CD4-positive, alpha-beta memory T cell (primary cell): ENCODE measurements around the gene MUC5B. TPM values are rescaled to one million over a fixed set of nuclear protein-coding genes. Genes with fewer than 3 reads are reported as not detected.
"Not testable (repeated sequence)": the region's sequence is repeated elsewhere in the genome, so short reads cannot be mapped to it uniquely, and the experiment has no call there.

Experiments
- CTCF ChIA-PET: fragments of 350-600 bp; sonication (Branson Sonifier 250); formaldehyde crosslinking; loops from one replicate; lab custom pipeline; 2021; ENCODE audit warnings: inconsistent platforms; ENCODE audit not compliant: partially characterized antibody; lab: Charles Lee
- POLR2A ChIA-PET: fragments of 350-600 bp; sonication (Branson Sonifier 250); formaldehyde crosslinking; loops from one replicate; lab custom pipeline; 2021; ENCODE audit not compliant: partially characterized antibody; lab: Charles Lee
- DNase-seq, 5 donors: peaks; one replicate each; pipeline versions ENCODE4 v3.0.0 to v3.0.0-alpha.2; 2020 to 2022; ENCODE audit warnings: mixed read lengths in 1 of 5
- H3K27ac ChIP-seq: one replicate; pipeline ENCODE4 v1.7.0; 2013; ENCODE audit warnings: low read depth, low read length
- H3K27me3 ChIP-seq: 2 replicates; pipeline ENCODE4 v1.7.0; 2013; ENCODE audit warnings: mild to moderate bottlenecking, low read length, moderate library complexity; ENCODE audit not compliant: insufficient read depth
- H3K36me3 ChIP-seq: 2 replicates; pipeline ENCODE4 v1.7.0; 2013; ENCODE audit warnings: mild to moderate bottlenecking, low read length, moderate library complexity; ENCODE audit not compliant: insufficient read depth
- H3K4me1 ChIP-seq: 2 replicates; pipeline ENCODE4 v1.7.0; 2013; ENCODE audit warnings: mild to moderate bottlenecking, low read length, moderate library complexity; ENCODE audit not compliant: insufficient read depth
- H3K4me3 ChIP-seq, 2 donors: one replicate each; pipeline ENCODE4 v1.7.0; 2013; ENCODE audit warnings: low read length in 2 of 2, mild to moderate bottlenecking in 1 of 2
- H3K9me3 ChIP-seq, 2 donors: one replicate each; pipeline ENCODE4 v1.7.0; 2013; ENCODE audit warnings: low read length in 2 of 2, control low read depth in 1 of 2; ENCODE audit not compliant: control insufficient read depth in 1 of 2
- H3K27ac Mint-ChIP-seq, 7 donors: one replicate each; pipeline ENCODE4 v1.8.0; 2020 to 2021; ENCODE audit warnings: mixed read lengths in 7 of 7, mild to moderate bottlenecking in 6 of 7, inconsistent platforms in 3 of 7, moderate library complexity in 3 of 7
- H3K27me3 Mint-ChIP-seq, 2 donors: one replicate each; pipeline ENCODE4 v1.8.0; 2020 to 2021; ENCODE audit warnings: mixed read lengths in 2 of 2
- H3K36me3 Mint-ChIP-seq, 2 donors: one replicate each; pipeline ENCODE4 v1.8.0; 2020 to 2021; ENCODE audit warnings: mixed read lengths in 2 of 2, inconsistent platforms in 1 of 2, mild to moderate bottlenecking in 1 of 2
- H3K4me1 Mint-ChIP-seq, 4 donors: one replicate each; pipeline ENCODE4 v1.8.0; 2020 to 2021; ENCODE audit warnings: mixed read lengths in 4 of 4, mild to moderate bottlenecking in 1 of 4
- H3K4me3 Mint-ChIP-seq, 8 donors: one replicate each; pipeline ENCODE4 v1.8.0; 2020 to 2021; ENCODE audit warnings: mixed read lengths in 8 of 8, mild to moderate bottlenecking in 7 of 8, moderate library complexity in 6 of 8, inconsistent platforms in 3 of 8
- H3K9me3 Mint-ChIP-seq, 8 donors: one replicate each; pipeline ENCODE4 v1.8.0; 2020 to 2021; ENCODE audit warnings: mixed read lengths in 8 of 8, mild to moderate bottlenecking in 5 of 8, inconsistent platforms in 3 of 8, moderate library complexity in 1 of 8
- intact Hi-C: fragments of 100-400 bp; cut with micrococcal nuclease; formaldehyde crosslinking; loops from one replicate; pipeline ENCODE4 v1.15.1; 2023
- polyA plus RNA-seq, 2 donors: library from polyadenylated mRNA; unstranded; fragments of 300-500 nt; fragmentation: Illumina TruSeq; gene quantifications; one replicate each; pipeline ENCODE4 v1.2.3, GENCODE V29; 2021
- total RNA-seq, 2 experiments: library from RNA; stranded (reverse); gene quantifications; one replicate each; pipeline ENCODE4 v1.2.3, GENCODE V29; 2021

MUC5B gene
- total and polyA plus RNA-seq, 4 experiments from 2014 or later, result not detected

DNA sequence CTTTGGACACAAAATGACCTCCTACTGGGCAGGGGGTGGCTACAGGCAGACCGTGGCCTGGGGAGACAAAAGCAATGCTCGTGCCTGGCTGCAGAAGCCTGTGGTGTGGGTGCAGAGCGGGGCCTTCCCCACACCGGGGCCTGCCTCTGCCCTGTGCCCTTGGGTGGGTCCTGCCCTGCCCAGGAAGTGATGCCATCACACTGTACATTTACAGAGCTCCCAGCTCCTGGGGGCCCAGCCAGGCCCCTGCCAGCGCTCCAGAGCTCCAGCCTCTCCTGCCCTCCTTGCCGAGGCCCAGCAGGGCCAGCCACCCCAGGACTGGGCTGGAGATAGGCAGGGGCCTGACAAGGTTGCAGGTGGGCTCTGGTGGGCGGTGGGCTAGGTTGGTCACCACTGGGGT is 40.1 kb downstream of the MUC5B start:
- no peak for DNase-seq
- Mint-ChIP-seq H3K27me3 (no peaks in the 10 kb centered on the region), H3K4me1 (peaks cover 7 to 23% (median 14%) of the 10 kb centered on the region in 4 donors), H3K9me3 (peaks cover 0 to 5% (median under 1%) of the 10 kb centered on the region in 8 donors), H3K27ac (peak overlapping the region in 6 of 7 donors; percentile 67 to 97 (median 93)), H3K36me3 (no peaks in the 10 kb centered on the region), H3K4me3 (peak overlapping the region; percentile 79 to 93 (median 86))
- intact Hi-C loops, result loop anchor here (10.0 kb wide), 1 partner anchor 72 kb away; no protein-coding TSS in a partner anchor
- H3K27ac ChIP-seq, result peak overlapping the region; percentile 77
- ChIA-PET CTCF (interaction anchor here (0.9 to 1.5 kb wide), 4 partner anchors 46 to 312 kb away, joined by 4 to 5 read pairs (median 4); partner anchors contain the start of gene TOLLIP), POLR2A (interaction anchor here (0.6 to 2.2 kb wide), 7 partner anchors 47 to 454 kb away, joined by 3 to 34 read pairs (median 5); partner anchors contain the start of genes BRSK2, DUSP8, RPLP2 and TOLLIP)
- H3K4me1 ChIP-seq, result peaks cover 17% of the 10 kb centered on the region
- no peaks in the 10 kb centered on the region for H3K27me3 ChIP-seq
- H3K4me3 ChIP-seq, result peak overlapping the region; percentile 14 to 71
- H3K9me3 ChIP-seq, result no peaks in the 10 kb centered on the region
- H3K36me3 ChIP-seq, result no peaks in the 10 kb centered on the region

GRCh38 chr11:1264444-1264843 is 41.6 kb downstream of the MUC5B start:
- peak overlapping the region in 1 of 8 donors; percentile 47 for H3K4me3 Mint-ChIP-seq

DNA sequence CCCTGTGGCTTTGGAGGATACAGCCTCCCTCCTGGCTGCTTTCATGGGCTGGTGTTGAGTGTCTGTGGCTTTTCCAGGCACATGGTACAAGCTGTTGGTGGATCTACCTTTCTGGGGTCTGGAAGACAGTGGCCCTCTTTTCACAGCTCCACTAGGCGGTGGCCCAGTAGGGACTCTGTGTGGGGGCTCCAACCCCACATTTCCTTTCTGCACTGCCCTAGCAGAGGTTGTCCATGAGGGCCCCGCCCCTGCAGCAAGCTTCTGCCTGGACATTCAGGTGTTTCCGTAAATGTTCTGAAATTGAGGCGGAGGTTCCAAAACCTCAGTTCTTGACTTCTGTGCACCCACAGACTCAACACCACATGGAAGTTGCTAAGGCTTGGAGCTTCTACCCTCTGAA is 42.6 kb downstream of the MUC5B start:
- H3K27me3 Mint-ChIP-seq, H3K27me3 ChIP-seq, H3K9me3 ChIP-seq, H3K4me3 ChIP-seq, H3K4me3 Mint-ChIP-seq, POLR2A ChIA-PET, H3K27ac ChIP-seq, CTCF ChIA-PET, H3K27ac Mint-ChIP-seq, H3K36me3 ChIP-seq, DNase-seq, H3K36me3 Mint-ChIP-seq, H3K9me3 Mint-ChIP-seq: not testable (repeated sequence)
- H3K4me1 Mint-ChIP-seq, result peaks cover 7 to 25% (median 16%) of the 10 kb centered on the region in 4 donors
- peaks cover 17% of the 10 kb centered on the region for H3K4me1 ChIP-seq
- intact Hi-C loops, result loop anchor here (10.0 kb wide), 1 partner anchor 69 kb away; no protein-coding TSS in a partner anchor

More at GRCh38 chr11:1264444-1264843, 41.6 kb downstream of the MUC5B start:
- H3K27me3 Mint-ChIP-seq, H3K27me3 ChIP-seq, H3K9me3 ChIP-seq, H3K27ac ChIP-seq, H3K36me3 ChIP-seq, H3K36me3 Mint-ChIP-seq, CTCF ChIA-PET, H3K4me3 ChIP-seq, H3K9me3 Mint-ChIP-seq, POLR2A ChIA-PET: not testable (repeated sequence)
- DNase-seq, result peak; percentile 40 to 58 (median 45)
- intact Hi-C loops, result loop anchor here (1.0 to 10.0 kb wide), 2 partner anchors 70 to 310 kb away; no protein-coding TSS in a partner anchor
- Mint-ChIP-seq H3K4me1 (peaks cover 7 to 25% (median 16%) of the 10 kb centered on the region in 4 donors), H3K27ac (peak overlapping the region; percentile 1 to 91 (median 77))
- H3K4me1 ChIP-seq, result peaks cover 17% of the 10 kb centered on the region

DNA sequence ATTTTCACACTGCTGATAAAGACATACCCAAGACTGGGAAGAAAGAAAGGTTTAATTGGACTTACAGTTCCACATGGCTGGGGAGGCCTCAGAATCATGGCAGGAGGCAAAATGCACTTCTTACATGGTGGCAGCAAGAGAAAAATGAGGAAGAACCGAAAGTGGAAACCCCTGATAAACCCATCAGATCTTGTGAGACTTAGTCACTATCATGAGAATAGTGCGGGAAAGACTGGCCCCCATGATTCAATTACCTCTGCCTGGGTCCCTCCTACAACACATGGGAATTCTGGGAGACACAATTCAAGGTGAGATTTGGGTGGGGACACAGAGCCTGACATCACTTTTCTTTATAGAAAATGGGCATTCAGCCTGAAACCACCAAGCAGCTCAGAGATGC is 44.1 kb downstream of the MUC5B start:
- peak overlapping the region in 3 of 7 donors; percentile 9 to 70 (median 47) for H3K27ac Mint-ChIP-seq
- H3K36me3 ChIP-seq, H3K4me3 ChIP-seq, H3K27ac ChIP-seq, CTCF ChIA-PET, DNase-seq, H3K27me3 ChIP-seq, H3K9me3 ChIP-seq, POLR2A ChIA-PET, H3K9me3 Mint-ChIP-seq, H3K27me3 Mint-ChIP-seq, H3K36me3 Mint-ChIP-seq: not testable (repeated sequence)
- H3K4me1 ChIP-seq, result peaks cover 14% of the 10 kb centered on the region
- peaks cover 7 to 22% (median 15%) of the 10 kb centered on the region in 4 donors for H3K4me1 Mint-ChIP-seq
- intact Hi-C loops, result loop anchor here (10.0 kb wide), 1 partner anchor 68 kb away; no protein-coding TSS in a partner anchor
- H3K4me3 Mint-ChIP-seq, result peak overlapping the region in 1 of 8 donors; percentile 11

GRCh38 chr11:1267441-1268100 is 44.7 kb downstream of the MUC5B start:
- Histone ChIP-seq H3K4me1 (peaks cover 9% of the 10 kb centered on the region), H3K4me3 (no peak overlapping the region), H3K27me3 (no peaks in the 10 kb centered on the region), H3K9me3 (no peaks in the 10 kb centered on the region), H3K27ac (no peak overlapping the region), H3K36me3 (no peaks in the 10 kb centered on the region)
- Mint-ChIP-seq H3K9me3 (peaks cover 0 to 5% (median under 1%) of the 10 kb centered on the region in 8 donors), H3K4me1 (peaks cover 7 to 16% (median 12%) of the 10 kb centered on the region in 4 donors), H3K36me3 (no peaks in the 10 kb centered on the region), H3K27ac (peak overlapping the region in 2 of 7 donors; percentile 47 to 70), H3K27me3 (no peaks in the 10 kb centered on the region), H3K4me3 (peak overlapping the region in 1 of 8 donors; percentile 11)
- ChIA-PET POLR2A (no interaction called here), CTCF (no interaction called here)
- DNase-seq, result peak in 1 of 5 donors; percentile 40
- intact Hi-C loops, result loop anchor here (10.0 kb wide), 1 partner anchor 67 kb away; no protein-coding TSS in a partner anchor

GRCh38 chr11:1269957-1270356 is 47.1 kb downstream of the MUC5B start:
- POLR2A ChIA-PET, result no interaction called here
- Mint-ChIP-seq H3K9me3 (peaks cover 0 to 2% (median 0%) of the 10 kb centered on the region in 8 donors), H3K4me3 (no peak overlapping the region), H3K4me1 (peaks cover 0 to 13% (median 1%) of the 10 kb centered on the region in 4 donors), H3K27ac (no peak overlapping the region), H3K27me3 (no peaks in the 10 kb centered on the region), H3K36me3 (peaks cover 0 to 1% of the 10 kb centered on the region in 2 donors)
- Histone ChIP-seq H3K9me3 (no peaks in the 10 kb centered on the region), H3K4me3 (no peak overlapping the region), H3K4me1 (no peaks in the 10 kb centered on the region), H3K36me3 (no peaks in the 10 kb centered on the region), H3K27me3 (no peaks in the 10 kb centered on the region), H3K27ac (no peak overlapping the region)
- no peak for DNase-seq
- CTCF ChIA-PET, result interaction anchor here (1.0 kb wide), 1 partner anchor 11 kb away, joined by 3 read pairs; no protein-coding TSS in a partner anchor
- intact Hi-C loops, result loop anchor here (10.0 kb wide), 1 partner anchor 65 kb away; no protein-coding TSS in a partner anchor

DNA sequence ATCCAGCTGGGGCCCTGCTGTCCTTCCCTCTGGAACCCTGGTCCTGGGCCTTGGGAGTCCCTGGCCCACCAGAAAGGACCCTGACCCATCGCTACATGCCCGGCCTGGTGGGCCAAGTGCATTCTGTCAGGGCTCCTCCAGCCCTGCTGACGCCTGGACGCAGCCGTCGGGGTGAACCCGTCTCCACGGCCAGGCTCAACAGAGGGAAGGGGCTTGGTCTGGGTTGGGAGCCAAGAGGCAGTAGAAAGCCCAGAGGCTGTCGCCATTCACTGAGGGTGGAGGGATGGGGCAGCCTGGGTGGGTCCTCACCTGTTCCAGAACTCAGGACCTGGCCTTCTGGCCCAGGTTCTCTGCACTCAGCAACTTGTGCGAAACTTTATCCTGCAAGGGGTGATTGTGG is 47.6 kb downstream of the MUC5B start:
- no peaks in the 10 kb centered on the region for H3K36me3 ChIP-seq
- H3K27ac ChIP-seq, result no peak overlapping the region
- no peaks in the 10 kb centered on the region for H3K27me3 Mint-ChIP-seq
- H3K4me1 Mint-ChIP-seq, result peaks cover 0 to 13% (median 0%) of the 10 kb centered on the region in 4 donors
- ChIA-PET POLR2A (no interaction called here), CTCF (no interaction called here)
- H3K9me3 Mint-ChIP-seq, result peaks cover 0 to 2% (median 0%) of the 10 kb centered on the region in 8 donors
- H3K4me3 Mint-ChIP-seq, result no peak overlapping the region
- no peaks in the 10 kb centered on the region for H3K9me3 ChIP-seq
- no peak overlapping the region for H3K27ac Mint-ChIP-seq
- no peaks in the 10 kb centered on the region for H3K27me3 ChIP-seq
- H3K36me3 Mint-ChIP-seq, result peaks cover 0 to 4% of the 10 kb centered on the region in 2 donors
- intact Hi-C loops, result no loop called here
- no peak overlapping the region for H3K4me3 ChIP-seq
- H3K4me1 ChIP-seq, result no peaks in the 10 kb centered on the region
- DNase-seq, result no peak
